ENCODE measurements around the gene ALMS1.
"Not testable (repeated sequence)": the region's sequence is repeated elsewhere in the genome, so short reads cannot be mapped to it uniquely, and the experiment has no call there.

Gene ALMS1

GRCh38 chr2:73339201-73339600 is 46.4 kb upstream of the ALMS1 start:
- no peaks in the 10 kb centered on the region for H4K20me1 ChIP-seq (ENCODE audit: insufficient read depth, low read length)
- no peak overlapping the region for H3K4me3 ChIP-seq (ENCODE audit: low read length)
- no peaks in the 10 kb centered on the region for H3K79me2 ChIP-seq (ENCODE audit: low read length)
- H2AFZ ChIP-seq (ENCODE audit: low read length) = no peak overlapping the region
- H3K9me3 ChIP-seq (replicated peaks; ENCODE audit: insufficient read depth, low read length) = no peaks in the 10 kb centered on the region
- H3F3A ChIP-seq (ENCODE audit: insufficient read depth, low read length) = no peaks in the 10 kb centered on the region
- H3K27ac ChIP-seq (ENCODE audit: low read length) = no peak overlapping the region
- no peak for TF ChIP-seq CTCF (IDR thresholded peaks at IDR 0.05; ENCODE audit: low read length)
- H3K9me2 ChIP-seq (replicated peaks; ENCODE audit: insufficient read depth, low read length) = no peaks in the 10 kb centered on the region
- no peaks in the 10 kb centered on the region for H3K36me3 ChIP-seq (replicated peaks; ENCODE audit: insufficient read depth, low read length)
- no peak overlapping the region for H3K9ac ChIP-seq (ENCODE audit: low read length)
- no peaks in the 10 kb centered on the region for H3K27me3 ChIP-seq (replicated peaks; ENCODE audit: insufficient read depth, low read length)
- no peak for DNase-seq
- no peak overlapping the region for H3K4me2 ChIP-seq (ENCODE audit: low read depth, low read length)
- H3K4me1 ChIP-seq (ENCODE audit: low read length) = peaks cover 11% of the 10 kb centered on the region

- no peak for DNase-seq
- H3K4me3 ChIP-seq (ENCODE audit: low read length) = no peak overlapping the region
- peaks cover 11% of the 10 kb centered on the region for H3K4me1 ChIP-seq (ENCODE audit: low read length)
- no peak overlapping the region for H3K27ac ChIP-seq (ENCODE audit: low read length)
- H3K4me2 ChIP-seq (ENCODE audit: low read depth, low read length) = no peak overlapping the region
- H3K27me3 ChIP-seq (replicated peaks; ENCODE audit: insufficient read depth, low read length) = no peaks in the 10 kb centered on the region
- H3F3A ChIP-seq (ENCODE audit: insufficient read depth, low read length) = no peaks in the 10 kb centered on the region
- no peaks in the 10 kb centered on the region for H4K20me1 ChIP-seq (ENCODE audit: insufficient read depth, low read length)
- no peaks in the 10 kb centered on the region for H3K79me2 ChIP-seq (ENCODE audit: low read length)
- no peak overlapping the region for H3K9ac ChIP-seq (ENCODE audit: low read length)
- H3K36me3 ChIP-seq (replicated peaks; ENCODE audit: insufficient read depth, low read length) = no peaks in the 10 kb centered on the region
- H2AFZ ChIP-seq (ENCODE audit: low read length) = no peak overlapping the region
- no peaks in the 10 kb centered on the region for H3K9me3 ChIP-seq (replicated peaks; ENCODE audit: insufficient read depth, low read length)
- no peaks in the 10 kb centered on the region for H3K9me2 ChIP-seq (replicated peaks; ENCODE audit: insufficient read depth, low read length)
- TF ChIP-seq CTCF (IDR thresholded peaks at IDR 0.05; ENCODE audit: low read length) (no peak), EZH2 (optimal IDR thresholded peaks at IDR 0.05; ENCODE audit: low read depth, low read length) (no peak)
These were observed 44.6 kb upstream of the ALMS1 start for GRCh38 chr2:73341039-73341438.

- H3K9me3 ChIP-seq (replicated peaks; ENCODE audit: insufficient read depth, low read length) = no peaks in the 10 kb centered on the region
- H3K4me3 ChIP-seq (ENCODE audit: low read length) = no peak overlapping the region
- no peaks in the 10 kb centered on the region for H3K36me3 ChIP-seq (replicated peaks; ENCODE audit: insufficient read depth, low read length)
- no peak overlapping the region for H3K9ac ChIP-seq (ENCODE audit: low read length)
- H3K9me2 ChIP-seq (replicated peaks; ENCODE audit: insufficient read depth, low read length) = no peaks in the 10 kb centered on the region
- no peaks in the 10 kb centered on the region for H3K79me2 ChIP-seq (ENCODE audit: low read length)
- H3F3A ChIP-seq (ENCODE audit: insufficient read depth, low read length) = no peaks in the 10 kb centered on the region
- H3K4me2 ChIP-seq (ENCODE audit: low read depth, low read length) = no peak overlapping the region
- no peaks in the 10 kb centered on the region for H3K4me1 ChIP-seq (ENCODE audit: low read length)
- DNase-seq = no peak
- no peaks in the 10 kb centered on the region for H3K27me3 ChIP-seq (replicated peaks; ENCODE audit: insufficient read depth, low read length)
- H3K27ac ChIP-seq (ENCODE audit: low read length) = no peak overlapping the region
- H2AFZ ChIP-seq (ENCODE audit: low read length) = no peak overlapping the region
- TF ChIP-seq EZH2phosphoT487 (IDR thresholded peaks at IDR 0.05; ENCODE audit: low read length) (no peak), CTCF (IDR thresholded peaks at IDR 0.05; ENCODE audit: low read length) (no peak), EZH2 (optimal IDR thresholded peaks at IDR 0.05; ENCODE audit: low read depth, low read length) (no peak)
- no peaks in the 10 kb centered on the region for H4K20me1 ChIP-seq (ENCODE audit: insufficient read depth, low read length)
These were observed 41.6 kb upstream of the ALMS1 start for GRCh38 chr2:73343992-73344391.

- H3K27ac ChIP-seq (ENCODE audit: low read length); DNase-seq; H2AFZ ChIP-seq (ENCODE audit: low read length); H3K4me3 ChIP-seq (ENCODE audit: low read length); H3K4me2 ChIP-seq (ENCODE audit: low read depth, low read length); H3K4me1 ChIP-seq (ENCODE audit: low read length); H3K36me3 ChIP-seq (replicated peaks; ENCODE audit: insufficient read depth, low read length); H3K9me3 ChIP-seq (replicated peaks; ENCODE audit: insufficient read depth, low read length); H4K20me1 ChIP-seq (ENCODE audit: insufficient read depth, low read length); H3K9ac ChIP-seq (ENCODE audit: low read length); H3K79me2 ChIP-seq (ENCODE audit: low read length); H3K27me3 ChIP-seq (replicated peaks; ENCODE audit: insufficient read depth, low read length); H3K9me2 ChIP-seq (replicated peaks; ENCODE audit: insufficient read depth, low read length); H3F3A ChIP-seq (ENCODE audit: insufficient read depth, low read length): not testable (repeated sequence)
These were observed 40.9 kb upstream of the ALMS1 start for GRCh38 chr2:73344747-73345146.
